GM20000 (cell line): Measurements from ENCODE around the gene LARGE1.

Experiments
- DNase-seq: peaks from one replicate; pipeline ENCODE4 v3.0.0; 2012; ENCODE audit warnings: low spot score
- CTCF ChIP-seq: IDR thresholded peaks from 2 replicates; pipeline ENCODE4 v1.5.1; 2012; ENCODE audit warnings: mild to moderate bottlenecking, control low read depth; ENCODE audit errors: extremely low read depth, missing control alignments

LARGE1 gene

GRCh38 chr22:33688903-33689302 lies 231.4 kb downstream of the LARGE1 start:
- no peak for DNase-seq
- no peak for TF ChIP-seq CTCF

GRCh38 chr22:33687464-33687863 lies 232.8 kb downstream of the LARGE1 start:
- no peak for DNase-seq
- no peak for TF ChIP-seq CTCF

- no peak for DNase-seq
- no peak for TF ChIP-seq CTCF
These were observed 236.2 kb downstream of the LARGE1 start for GRCh38 chr22:33684087-33684486.

- no peak for DNase-seq
- no peak for TF ChIP-seq CTCF
These were observed 237.3 kb downstream of the LARGE1 start for GRCh38 chr22:33682927-33683326.

GRCh38 chr22:33680632-33681031 lies 239.6 kb downstream of the LARGE1 start:
- DNase-seq, result no peak
- no peak for TF ChIP-seq CTCF

GRCh38 chr22:33678523-33678922 lies 241.8 kb downstream of the LARGE1 start:
- TF ChIP-seq CTCF, result no peak
- no peak for DNase-seq

- DNase-seq, result no peak
These were observed 242.7 kb downstream of the LARGE1 start for GRCh38 chr22:33677536-33677935.

More at GRCh38 chr22:33677536-33677935, 242.7 kb downstream of the LARGE1 start:
- no peak for TF ChIP-seq CTCF
